ENCODE data around the gene SOX10. TPM values are rescaled to one million over a fixed set of nuclear protein-coding genes. Genes with fewer than 3 reads are reported as not detected.
A peak's percentile ranks its signal among the peaks of the same experiment; 100 is the strongest.

SOX10 gene
- total RNA-seq, 1 donor from 2014 or later: 0.34 TPM

DNA sequence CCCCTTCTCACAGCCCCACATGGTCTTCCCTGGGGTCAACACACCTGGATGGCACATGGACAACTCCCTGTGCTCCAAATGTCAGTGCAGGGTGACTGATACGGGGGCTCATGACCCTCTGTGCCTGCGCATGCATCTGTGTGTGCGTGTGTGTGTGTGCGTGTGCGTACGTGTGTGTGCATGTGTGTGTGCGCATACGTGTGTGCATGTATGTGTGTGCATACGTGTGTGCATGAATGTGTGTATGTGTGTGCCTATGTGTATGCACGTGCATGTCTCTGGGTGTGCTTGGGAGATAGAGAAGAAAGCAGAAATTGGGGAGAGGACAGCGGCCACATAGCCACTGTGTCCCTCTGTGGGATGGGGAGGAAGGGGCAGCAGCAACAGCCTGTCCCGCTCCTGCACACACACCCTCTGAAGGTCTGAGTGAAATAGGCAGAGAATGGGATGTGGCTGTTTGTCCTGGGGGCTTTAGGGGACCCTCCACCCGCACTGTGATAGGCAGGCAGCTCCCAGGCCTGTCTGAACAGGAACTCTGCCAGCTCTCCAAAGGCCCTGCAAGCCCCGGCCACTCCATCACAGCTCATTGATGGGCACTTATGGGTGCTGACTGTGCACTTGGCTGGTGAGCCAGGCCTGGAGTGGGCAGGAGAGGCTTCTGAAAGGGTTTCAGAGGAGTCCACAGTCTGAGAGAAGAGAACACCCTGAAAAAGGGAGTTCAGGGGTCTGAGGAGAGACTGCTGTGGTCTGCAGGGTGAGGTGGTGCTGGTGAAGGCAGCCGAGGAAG is 44.2 kb upstream of the SOX10 start:
- Histone ChIP-seq H3K9ac (ENCODE audit: low read length) (no peak overlapping the region), H4K20me1 (ENCODE audit: insufficient read depth, low read length) (no peaks in the 10 kb centered on the region), H3K4me1 (ENCODE audit: insufficient read depth, low read length) (peaks cover 26% of the 10 kb centered on the region), H3K27me3 (ENCODE audit: insufficient read depth, low read length) (peaks cover 3% of the 10 kb centered on the region), H3K79me2 (ENCODE audit: insufficient read depth, low read length) (no peaks in the 10 kb centered on the region), H3K27ac (ENCODE audit: low read depth, low read length) (no peak overlapping the region), H3K9me3 (ENCODE audit: insufficient read depth, low read depth, low read length) (no peaks in the 10 kb centered on the region), H3K36me3 (ENCODE audit: insufficient read depth, low read length) (no peaks in the 10 kb centered on the region), H3K4me2 (ENCODE audit: low read length) (no peak overlapping the region), H2AFZ (ENCODE audit: low read depth, low read length) (no peak overlapping the region), H3K4me3 (ENCODE audit: insufficient read depth, low read depth, low read length) (no peak overlapping the region)
- H3K9me3 Mint-ChIP-seq (ENCODE audit: unreplicated experiment): peaks cover 4% of the 10 kb centered on the region
- TF ChIP-seq CTCF (IDR thresholded peaks at IDR 0.05; ENCODE audit: insufficient read depth, low read depth, low read length) (no peak), EZH2 (IDR thresholded peaks at IDR 0.05; ENCODE audit: insufficient read depth, low read length) (no peak)
- no peak overlapping the region for H3K27ac Mint-ChIP-seq (ENCODE audit: unreplicated experiment)
- H3K36me3 Mint-ChIP-seq (ENCODE audit: low read depth, unreplicated experiment): no peaks in the 10 kb centered on the region
- DNase-seq (ENCODE audit: low read depth) (no peak), FAIRE-seq (no peak)
- H3K4me3 Mint-ChIP-seq (ENCODE audit: unreplicated experiment): peak overlapping the region; percentile 46
- H3K27me3 Mint-ChIP-seq (ENCODE audit: low read depth, unreplicated experiment): peaks cover 25% of the 10 kb centered on the region
- H3K4me1 Mint-ChIP-seq (ENCODE audit: low read depth, unreplicated experiment): peaks cover 21% of the 10 kb centered on the region

DNA sequence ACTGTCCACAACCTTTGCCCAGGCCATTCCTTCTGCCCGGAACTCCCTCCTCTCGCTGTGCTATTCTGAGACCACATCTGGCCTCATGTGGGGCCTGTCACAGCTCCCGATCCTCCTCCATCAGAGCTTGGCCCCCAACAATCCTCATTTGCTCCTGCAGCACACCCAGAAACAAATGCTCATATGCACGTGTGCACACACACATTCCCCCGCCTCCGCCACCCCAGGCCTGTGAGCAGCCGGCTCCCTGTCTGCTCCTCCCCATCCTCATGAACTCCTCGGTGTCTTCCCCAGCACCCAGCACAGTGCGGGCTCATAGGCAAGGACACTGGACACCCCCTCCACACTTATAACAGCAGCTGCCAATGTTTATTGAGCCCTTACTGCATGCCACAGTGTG is 43.1 kb upstream of the SOX10 start:
- no peaks in the 10 kb centered on the region for H3K36me3 ChIP-seq (ENCODE audit: insufficient read depth, low read length)
- H2AFZ ChIP-seq (ENCODE audit: low read depth, low read length): no peak overlapping the region
- no peaks in the 10 kb centered on the region for H3K9me3 ChIP-seq (ENCODE audit: insufficient read depth, low read depth, low read length)
- peaks cover 15% of the 10 kb centered on the region for H3K4me1 ChIP-seq (ENCODE audit: insufficient read depth, low read length)
- TF ChIP-seq CTCF (IDR thresholded peaks at IDR 0.05; ENCODE audit: insufficient read depth, low read depth, low read length) (no peak), EZH2 (IDR thresholded peaks at IDR 0.05; ENCODE audit: insufficient read depth, low read length) (no peak)
- FAIRE-seq (no peak), DNase-seq (ENCODE audit: low read depth) (no peak)
- peaks cover 18% of the 10 kb centered on the region for H3K4me1 Mint-ChIP-seq (ENCODE audit: low read depth, unreplicated experiment)
- H3K4me3 ChIP-seq (ENCODE audit: insufficient read depth, low read depth, low read length): no peak overlapping the region
- H3K9me3 Mint-ChIP-seq (ENCODE audit: unreplicated experiment): peaks cover 4% of the 10 kb centered on the region
- no peak overlapping the region for H3K4me2 ChIP-seq (ENCODE audit: low read length)
- no peaks in the 10 kb centered on the region for H3K36me3 Mint-ChIP-seq (ENCODE audit: low read depth, unreplicated experiment)
- peaks cover 25% of the 10 kb centered on the region for H3K27me3 Mint-ChIP-seq (ENCODE audit: low read depth, unreplicated experiment)
- H3K9ac ChIP-seq (ENCODE audit: low read length): no peak overlapping the region
- no peak overlapping the region for H3K27ac ChIP-seq (ENCODE audit: low read depth, low read length)
- H3K79me2 ChIP-seq (ENCODE audit: insufficient read depth, low read length): no peaks in the 10 kb centered on the region
- H4K20me1 ChIP-seq (ENCODE audit: insufficient read depth, low read length): no peaks in the 10 kb centered on the region
- no peak overlapping the region for H3K27ac Mint-ChIP-seq (ENCODE audit: unreplicated experiment)
- no peak overlapping the region for H3K4me3 Mint-ChIP-seq (ENCODE audit: unreplicated experiment)
- peaks cover 3% of the 10 kb centered on the region for H3K27me3 ChIP-seq (ENCODE audit: insufficient read depth, low read length)

Data from astrocyte (in vitro differentiated cells and primary cell).